ENCODE data around the gene HOXD10. TPM values are rescaled to one million over a fixed set of nuclear protein-coding genes. Genes with fewer than 3 reads are reported as not detected.

The HOXD10 gene
- not detected for polyA plus RNA-seq (2012; ENCODE audit: missing spikeins)

- FAIRE-seq (peak; percentile 14), DNase-seq (ENCODE audit: insufficient read length) (no peak)
- TF ChIP-seq POLR2AphosphoS5 (IDR thresholded peaks at IDR 0.05; ENCODE audit: low read depth, low read length) (no peak), TAF1 (IDR thresholded peaks at IDR 0.05; ENCODE audit: borderline replicate concordance, low read depth, low read length) (no peak), POLR2A (IDR thresholded peaks at IDR 0.05; ENCODE audit: low read depth, low read length) (no peak)
Measured at GRCh38 chr2:176115883-176116813, at the start of gene HOXD10. Gene HOXD10 (plus strand): TSS chr2:176116778. CDS start chr2:176116834, 56 bp downstream.

DNA sequence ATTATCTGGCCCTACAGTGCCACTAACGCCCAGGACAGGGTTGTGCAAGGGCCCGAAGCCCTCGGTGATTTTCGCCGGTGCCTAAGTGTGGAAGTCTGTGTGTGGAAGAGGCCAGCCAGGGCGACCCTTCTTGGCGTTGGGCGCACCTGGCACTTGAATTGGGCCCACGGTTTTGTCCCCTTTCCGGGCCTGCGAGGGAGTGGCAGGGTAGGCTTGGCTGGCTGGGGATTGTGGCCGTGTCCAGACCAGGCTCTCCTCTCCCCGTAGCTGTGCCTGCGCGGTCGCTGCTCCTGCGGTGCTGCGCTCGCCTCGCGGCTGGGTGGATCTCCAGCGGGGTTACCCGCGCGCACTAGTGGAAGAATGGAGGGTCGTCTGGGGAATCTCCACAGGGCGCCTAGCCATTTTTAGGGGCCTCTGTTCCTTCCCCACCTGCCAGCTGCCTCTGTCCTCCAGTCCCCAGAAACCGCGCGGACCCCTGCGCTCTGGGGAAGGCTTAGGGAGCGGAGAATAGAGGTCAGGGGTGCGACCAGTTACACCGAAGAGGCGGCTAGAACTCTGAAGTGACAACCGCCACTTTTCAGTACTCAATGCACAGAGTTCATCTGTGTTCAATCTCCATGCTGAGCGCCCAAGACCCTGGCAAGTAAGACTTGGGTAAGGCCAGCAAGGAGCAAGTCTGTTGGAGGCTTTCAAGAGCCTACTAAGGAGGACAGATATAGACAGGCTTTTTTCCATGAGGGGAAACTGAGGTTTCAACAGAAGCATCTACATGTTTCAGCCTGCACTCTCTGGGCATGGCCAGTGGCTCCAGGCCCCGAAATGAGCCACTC, 48.8 kb upstream of the HOXD10 start:
- TF ChIP-seq POLR2AphosphoS5 (IDR thresholded peaks at IDR 0.05; ENCODE audit: low read depth, low read length) (no peak), TAF1 (IDR thresholded peaks at IDR 0.05; ENCODE audit: borderline replicate concordance, low read depth, low read length) (no peak), POLR2A (IDR thresholded peaks at IDR 0.05; ENCODE audit: low read depth, low read length) (no peak)
- FAIRE-seq, result no peak
- DNase-seq (ENCODE audit: insufficient read length), result no peak

DNA sequence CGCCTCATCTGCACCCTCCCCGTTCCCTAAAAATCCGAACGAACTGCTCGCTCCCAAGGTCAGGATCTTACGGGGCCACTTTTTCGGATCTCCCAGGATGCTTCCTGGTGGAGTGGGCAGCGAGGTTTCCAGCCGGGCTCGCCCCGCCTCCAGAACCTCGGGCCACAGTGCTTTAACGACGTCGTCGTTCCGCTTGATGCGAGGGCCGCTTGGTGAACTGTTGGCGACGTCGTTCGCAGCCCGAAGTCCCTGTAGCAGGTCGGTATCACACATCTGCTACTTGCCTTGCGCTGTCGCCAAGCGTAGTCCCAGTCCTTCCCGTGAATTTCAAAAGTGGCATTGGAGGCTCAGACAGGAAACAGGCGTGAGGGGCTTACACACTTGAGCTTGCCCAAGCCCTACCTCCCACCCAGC, 48.2 kb upstream of the HOXD10 start:
- DNase-seq (ENCODE audit: insufficient read length) (no peak), FAIRE-seq (no peak)
- TF ChIP-seq POLR2A (IDR thresholded peaks at IDR 0.05; ENCODE audit: low read depth, low read length) (no peak), TAF1 (IDR thresholded peaks at IDR 0.05; ENCODE audit: borderline replicate concordance, low read depth, low read length) (no peak), POLR2AphosphoS5 (IDR thresholded peaks at IDR 0.05; ENCODE audit: low read depth, low read length) (no peak)

DNA sequence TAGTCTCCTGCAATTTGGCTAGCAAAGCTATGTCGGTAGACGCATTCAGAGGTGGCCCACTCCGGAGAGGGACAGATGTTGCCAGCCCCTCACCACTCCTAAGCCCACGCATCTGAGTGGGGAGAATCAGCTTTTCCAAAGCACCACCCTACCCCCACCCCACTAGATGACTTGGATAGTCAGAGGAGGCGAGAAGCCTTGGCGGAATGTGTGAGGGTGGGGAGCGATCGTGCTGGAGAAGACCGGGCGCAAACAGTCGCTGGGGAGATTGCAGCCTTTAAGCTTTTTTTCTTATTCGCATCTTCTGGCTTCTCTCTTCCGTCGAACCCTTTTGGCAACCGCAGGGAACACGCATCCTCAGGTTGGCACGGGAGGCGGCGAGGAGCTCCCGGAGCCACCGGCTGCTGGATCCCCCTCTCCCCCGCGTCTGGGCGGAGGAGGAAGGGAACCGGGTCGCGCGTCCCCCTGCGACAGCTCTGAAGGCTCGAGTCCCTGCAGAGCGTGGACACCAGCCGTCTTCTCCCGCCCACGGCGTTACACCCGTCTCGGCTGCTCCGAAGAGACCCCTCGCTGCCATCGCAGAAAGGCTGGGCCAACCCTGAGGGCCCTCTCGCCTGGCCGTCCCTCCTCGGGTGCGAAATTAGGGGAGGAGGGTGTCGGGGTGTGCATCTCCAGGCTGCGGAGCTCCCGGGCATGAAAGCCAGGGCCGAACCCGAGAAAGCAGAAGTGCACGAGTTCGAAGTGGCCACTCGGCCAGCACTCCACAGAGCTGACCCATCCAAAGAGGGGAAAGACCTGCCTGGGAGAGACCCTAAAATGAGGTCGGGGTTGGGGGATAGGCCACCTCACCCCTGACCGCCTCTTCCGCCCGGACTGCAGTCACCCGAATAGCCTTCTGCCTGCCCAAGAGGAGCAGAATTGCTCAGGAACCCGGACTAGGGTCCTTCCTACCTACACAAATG, 45.0 kb upstream of the HOXD10 start:
- no peak for DNase-seq (ENCODE audit: insufficient read length)
- FAIRE-seq, result no peak
- TF ChIP-seq TAF1 (IDR thresholded peaks at IDR 0.05; ENCODE audit: borderline replicate concordance, low read depth, low read length) (no peak), POLR2A (IDR thresholded peaks at IDR 0.05; ENCODE audit: low read depth, low read length) (no peak), POLR2AphosphoS5 (IDR thresholded peaks at IDR 0.05; ENCODE audit: low read depth, low read length) (no peak)

- no peak for FAIRE-seq
- TF ChIP-seq POLR2AphosphoS5 (IDR thresholded peaks at IDR 0.05; ENCODE audit: low read depth, low read length) (no peak), POLR2A (IDR thresholded peaks at IDR 0.05; ENCODE audit: low read depth, low read length) (no peak), TAF1 (IDR thresholded peaks at IDR 0.05; ENCODE audit: borderline replicate concordance, low read depth, low read length) (no peak)
- DNase-seq (ENCODE audit: insufficient read length), result no peak
Measured at GRCh38 chr2:176072292-176072669, 44.3 kb upstream of the HOXD10 start.

DNA sequence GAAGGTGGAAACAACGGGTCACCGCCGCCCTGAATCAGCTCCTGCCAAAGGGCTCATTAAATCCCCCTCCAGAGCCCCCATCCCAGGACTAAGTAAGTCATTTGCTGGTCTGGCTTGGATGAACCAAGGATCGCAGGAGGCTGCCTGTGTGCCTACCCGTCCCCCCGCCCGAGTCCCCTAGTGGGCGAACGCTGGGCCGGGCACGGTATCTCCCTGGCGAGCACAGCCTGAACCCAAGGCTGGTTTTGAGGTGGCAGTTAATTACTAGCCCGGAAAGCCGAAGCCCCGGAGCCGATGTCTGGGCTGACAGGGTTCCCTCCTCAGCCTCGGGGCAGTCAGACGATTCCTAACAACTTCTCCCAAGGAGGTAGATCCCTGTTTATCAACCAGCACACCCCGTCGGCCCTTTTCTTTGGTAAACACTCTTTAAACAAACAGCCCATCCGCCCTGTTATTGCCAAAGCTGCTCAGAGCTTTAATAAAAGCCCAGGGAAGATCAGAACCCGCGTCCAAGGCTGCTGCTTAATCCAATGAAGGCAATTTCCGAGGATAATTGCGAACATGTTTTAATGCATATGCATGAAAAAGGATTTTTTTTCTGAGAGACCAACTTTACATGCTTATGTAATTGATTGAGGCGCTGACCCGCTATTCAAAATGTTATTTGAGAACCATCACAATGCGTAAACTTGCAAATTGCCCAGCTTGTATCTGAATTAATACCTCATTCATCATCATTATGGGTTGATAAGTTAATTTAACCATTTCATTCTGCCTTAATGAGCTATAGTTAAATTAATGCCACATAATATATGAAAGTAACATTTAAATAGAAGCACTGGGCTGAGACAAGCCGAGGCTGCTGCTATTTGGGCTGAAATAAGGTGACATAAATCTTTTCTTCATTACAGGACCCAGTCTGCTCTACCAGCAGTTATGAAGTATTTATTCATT, 43.4 kb upstream of the HOXD10 start:
- no peak for TF ChIP-seq POLR2A (IDR thresholded peaks at IDR 0.05; ENCODE audit: low read depth, low read length)
- TF ChIP-seq POLR2AphosphoS5 (IDR thresholded peaks at IDR 0.05; ENCODE audit: low read depth, low read length), result no peak
- no peak for TF ChIP-seq TAF1 (IDR thresholded peaks at IDR 0.05; ENCODE audit: borderline replicate concordance, low read depth, low read length)
- DNase-seq (ENCODE audit: insufficient read length), result no peak
- FAIRE-seq, result no peak

GRCh38 chr2:176074919-176075425, 41.6 kb upstream of the HOXD10 start:
- FAIRE-seq (no peak), DNase-seq (ENCODE audit: insufficient read length) (no peak)
- TF ChIP-seq POLR2A (IDR thresholded peaks at IDR 0.05; ENCODE audit: low read depth, low read length) (no peak), TAF1 (IDR thresholded peaks at IDR 0.05; ENCODE audit: borderline replicate concordance, low read depth, low read length) (no peak), POLR2AphosphoS5 (IDR thresholded peaks at IDR 0.05; ENCODE audit: low read depth, low read length) (no peak)

DNA sequence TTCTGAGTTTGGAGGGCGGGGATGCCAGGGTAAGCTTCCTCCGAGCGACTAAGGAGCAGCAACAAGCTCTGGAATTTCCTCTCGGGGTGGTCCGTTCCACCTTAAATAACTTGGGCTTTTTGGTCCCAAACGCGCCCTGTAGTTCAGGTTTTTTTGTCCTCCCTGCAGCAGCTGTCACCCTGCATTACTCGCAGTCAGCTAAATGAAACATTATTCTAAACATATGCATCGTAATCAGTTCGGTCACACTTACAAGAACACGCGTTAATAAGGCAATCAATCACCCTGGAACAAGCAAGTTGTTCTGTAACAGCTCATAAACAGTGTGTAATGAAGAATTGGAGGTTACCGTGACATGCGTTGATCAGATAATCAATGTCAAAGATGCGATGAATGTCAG, 41.1 kb upstream of the HOXD10 start:
- FAIRE-seq (peak; percentile 50), DNase-seq (ENCODE audit: insufficient read length) (no peak)
- TF ChIP-seq TAF1 (IDR thresholded peaks at IDR 0.05; ENCODE audit: borderline replicate concordance, low read depth, low read length), result no peak
- TF ChIP-seq POLR2A (IDR thresholded peaks at IDR 0.05; ENCODE audit: low read depth, low read length), result no peak
- no peak for TF ChIP-seq POLR2AphosphoS5 (IDR thresholded peaks at IDR 0.05; ENCODE audit: low read depth, low read length)

DNA sequence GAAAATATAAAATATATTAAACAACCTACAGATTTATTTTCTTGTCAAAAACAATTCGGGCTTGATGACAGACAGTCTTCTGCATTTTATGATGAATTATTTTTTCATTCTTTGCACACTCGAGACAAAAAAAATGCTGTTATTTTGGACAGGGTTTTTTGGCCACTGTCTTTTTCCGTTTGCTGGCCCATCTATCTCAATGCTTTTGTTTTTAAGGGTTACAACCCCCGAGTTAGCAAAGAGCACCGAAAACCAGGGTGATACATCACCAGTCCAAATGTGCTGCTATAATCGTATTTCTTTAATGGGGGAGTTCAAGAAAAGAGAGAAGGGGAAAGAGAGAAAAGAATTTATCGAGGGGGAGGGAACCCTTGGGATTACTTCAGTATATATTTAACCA, 40.5 kb upstream of the HOXD10 start:
- FAIRE-seq (no peak), DNase-seq (ENCODE audit: insufficient read length) (no peak)
- TF ChIP-seq POLR2A (IDR thresholded peaks at IDR 0.05; ENCODE audit: low read depth, low read length), result no peak
- TF ChIP-seq TAF1 (IDR thresholded peaks at IDR 0.05; ENCODE audit: borderline replicate concordance, low read depth, low read length), result no peak
- TF ChIP-seq POLR2AphosphoS5 (IDR thresholded peaks at IDR 0.05; ENCODE audit: low read depth, low read length), result no peak

Data from GM12892 (cell line).